Liver (tissue), 3 donors: ENCODE measurements around the gene CREB5.

Source experiments
- CTCF ChIP-seq: fragments of 150-350 bp; IDR thresholded peaks from 2 replicates; pipeline ENCODE4 v1.5.1; 2017; ENCODE audit warnings: improper control_type of control experiment, low read depth, low read length; ENCODE audit not compliant: missing input control
- JUND ChIP-seq, 2 donors: IDR thresholded peaks; 2 replicates each; pipeline ENCODE4 v1.6.1; 2016; ENCODE audit warnings: antibody characterized with exemption in 2 of 2
- RAD21 ChIP-seq, 2 donors: IDR thresholded peaks; 2 replicates each; pipeline ENCODE4 v1.6.1; 2016; ENCODE audit warnings: antibody characterized with exemption in 2 of 2, mild to moderate bottlenecking in 2 of 2
- REST ChIP-seq: IDR thresholded peaks from 2 replicates; pipeline ENCODE4 v1.6.1; 2016; ENCODE audit warnings: antibody characterized with exemption, mild to moderate bottlenecking
- TAF1 ChIP-seq: conservative IDR thresholded peaks from 2 replicates; pipeline ENCODE4 v1.6.1; 2016; ENCODE audit warnings: antibody characterized with exemption, mild to moderate bottlenecking
- YY1 ChIP-seq: IDR thresholded peaks from 2 replicates; pipeline ENCODE4 v1.6.1; 2016; ENCODE audit warnings: antibody characterized with exemption, mild to moderate bottlenecking
- donor health status: healthy.
- donor health status: healthy.

- TF ChIP-seq CTCF (no peak), YY1 (no peak), TAF1 (no peak), RAD21 (IDR thresholded peaks at IDR 0.05) (no peak), JUND (IDR thresholded peaks at IDR 0.05) (no peak), REST (no peak)
Observed at GRCh38 chr7:28483112-28483511, 70.8 kb downstream of the CREB5 start.
